PC-3 (cell line): ENCODE results near the gene NPAS4.
"Not testable (repeated sequence)": the region's sequence is repeated elsewhere in the genome, so short reads cannot be mapped to it uniquely, and the experiment has no call there.

Source experiments
- EZH2phosphoT487 ChIP-seq: fragments of 300-600 bp; sonication (generic); IDR thresholded peaks from 2 replicates; pipeline ENCODE4 v1.6.1; 2018; ENCODE audit warnings: mild to moderate bottlenecking, antibody characterized with exemption, low read length, borderline replicate concordance
- TF ChIP-seq, protein P1 (sequence below): fragments of 300-600 bp; sonication (generic); conservative IDR thresholded peaks from 2 replicates; pipeline ENCODE4 v1.5.1; 2017; ENCODE audit warnings: antibody characterized with exemption, low read depth, mild to moderate bottlenecking, low read length

DNA sequence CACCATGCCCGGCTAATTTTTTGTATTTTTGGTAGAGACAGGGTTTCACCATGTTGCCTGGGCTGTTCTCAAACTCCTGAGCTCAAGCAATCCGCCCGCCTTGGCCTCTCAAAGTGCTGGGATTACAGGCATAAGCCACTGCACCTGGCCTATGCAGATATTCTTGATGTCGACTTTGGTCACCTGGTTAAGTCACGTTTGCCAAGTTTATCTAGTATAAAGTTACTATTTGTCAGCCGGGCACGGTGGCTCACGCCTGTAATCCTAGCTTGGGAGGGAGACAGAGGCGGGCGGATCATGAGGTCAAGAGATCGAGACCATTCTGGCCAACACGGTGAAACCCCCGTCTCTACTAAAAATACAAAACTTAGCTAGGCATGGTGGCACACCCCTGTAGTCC is 36.5 kb upstream of the NPAS4 start:
- TF ChIP-seq, protein P1, sequence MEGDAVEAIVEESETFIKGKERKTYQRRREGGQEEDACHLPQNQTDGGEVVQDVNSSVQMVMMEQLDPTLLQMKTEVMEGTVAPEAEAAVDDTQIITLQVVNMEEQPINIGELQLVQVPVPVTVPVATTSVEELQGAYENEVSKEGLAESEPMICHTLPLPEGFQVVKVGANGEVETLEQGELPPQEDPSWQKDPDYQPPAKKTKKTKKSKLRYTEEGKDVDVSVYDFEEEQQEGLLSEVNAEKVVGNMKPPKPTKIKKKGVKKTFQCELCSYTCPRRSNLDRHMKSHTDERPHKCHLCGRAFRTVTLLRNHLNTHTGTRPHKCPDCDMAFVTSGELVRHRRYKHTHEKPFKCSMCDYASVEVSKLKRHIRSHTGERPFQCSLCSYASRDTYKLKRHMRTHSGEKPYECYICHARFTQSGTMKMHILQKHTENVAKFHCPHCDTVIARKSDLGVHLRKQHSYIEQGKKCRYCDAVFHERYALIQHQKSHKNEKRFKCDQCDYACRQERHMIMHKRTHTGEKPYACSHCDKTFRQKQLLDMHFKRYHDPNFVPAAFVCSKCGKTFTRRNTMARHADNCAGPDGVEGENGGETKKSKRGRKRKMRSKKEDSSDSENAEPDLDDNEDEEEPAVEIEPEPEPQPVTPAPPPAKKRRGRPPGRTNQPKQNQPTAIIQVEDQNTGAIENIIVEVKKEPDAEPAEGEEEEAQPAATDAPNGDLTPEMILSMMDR, result not testable (repeated sequence)
- not testable (repeated sequence) for TF ChIP-seq EZH2phosphoT487
